Cardiac fibroblast (primary cell): Measurements from ENCODE around the gene REN.
A peak's percentile ranks its signal among the peaks of the same experiment; 100 is the strongest.

Experiments
- DNase-seq, 2 donors: peaks; one replicate each; pipeline versions ENCODE4 v3.0.0 to v3.0.0-alpha.2; 2010; ENCODE audit warnings: low read depth in 2 of 2
- H3K4me3 ChIP-seq, 2 donors: replicated peaks in 1 of 2; 1 replicate in 1 of 2; 2 replicates in 1 of 2; pipeline ENCODE4 v1.5.1; 2011; ENCODE audit warnings: low read depth in 2 of 2, low read length in 2 of 2, mild to moderate bottlenecking in 2 of 2, moderate library complexity in 1 of 2
- TF ChIP-seq, protein P1 (sequence below): IDR thresholded peaks from one replicate; pipeline ENCODE4 v1.5.1; 2011; ENCODE audit warnings: low read depth, mild to moderate bottlenecking, low read length, inconsistent platforms

REN gene

DNA sequence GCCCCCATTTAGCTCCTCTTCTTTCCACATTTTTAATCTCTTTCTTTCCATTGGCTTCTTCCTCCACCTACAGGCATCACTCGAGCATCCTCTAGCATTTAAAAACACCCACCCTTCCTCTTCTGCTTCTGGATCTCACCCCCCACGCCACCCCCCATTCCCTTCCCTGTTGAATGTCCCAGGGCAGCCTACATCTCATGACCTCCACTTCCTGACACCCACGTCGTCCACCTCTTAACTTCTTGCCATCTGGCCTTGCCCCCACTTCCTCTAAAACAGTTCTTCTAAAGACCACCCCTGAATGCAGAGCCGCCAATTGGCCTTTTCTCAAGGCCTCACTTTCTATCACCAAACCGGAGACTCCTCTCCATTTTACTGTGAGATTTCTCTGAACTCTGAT lies 8.2 kb downstream of the REN start:
- TF ChIP-seq, protein P1, sequence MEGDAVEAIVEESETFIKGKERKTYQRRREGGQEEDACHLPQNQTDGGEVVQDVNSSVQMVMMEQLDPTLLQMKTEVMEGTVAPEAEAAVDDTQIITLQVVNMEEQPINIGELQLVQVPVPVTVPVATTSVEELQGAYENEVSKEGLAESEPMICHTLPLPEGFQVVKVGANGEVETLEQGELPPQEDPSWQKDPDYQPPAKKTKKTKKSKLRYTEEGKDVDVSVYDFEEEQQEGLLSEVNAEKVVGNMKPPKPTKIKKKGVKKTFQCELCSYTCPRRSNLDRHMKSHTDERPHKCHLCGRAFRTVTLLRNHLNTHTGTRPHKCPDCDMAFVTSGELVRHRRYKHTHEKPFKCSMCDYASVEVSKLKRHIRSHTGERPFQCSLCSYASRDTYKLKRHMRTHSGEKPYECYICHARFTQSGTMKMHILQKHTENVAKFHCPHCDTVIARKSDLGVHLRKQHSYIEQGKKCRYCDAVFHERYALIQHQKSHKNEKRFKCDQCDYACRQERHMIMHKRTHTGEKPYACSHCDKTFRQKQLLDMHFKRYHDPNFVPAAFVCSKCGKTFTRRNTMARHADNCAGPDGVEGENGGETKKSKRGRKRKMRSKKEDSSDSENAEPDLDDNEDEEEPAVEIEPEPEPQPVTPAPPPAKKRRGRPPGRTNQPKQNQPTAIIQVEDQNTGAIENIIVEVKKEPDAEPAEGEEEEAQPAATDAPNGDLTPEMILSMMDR: no peak
- H3K4me3 ChIP-seq: no peak overlapping the region
- no peak for DNase-seq

DNA sequence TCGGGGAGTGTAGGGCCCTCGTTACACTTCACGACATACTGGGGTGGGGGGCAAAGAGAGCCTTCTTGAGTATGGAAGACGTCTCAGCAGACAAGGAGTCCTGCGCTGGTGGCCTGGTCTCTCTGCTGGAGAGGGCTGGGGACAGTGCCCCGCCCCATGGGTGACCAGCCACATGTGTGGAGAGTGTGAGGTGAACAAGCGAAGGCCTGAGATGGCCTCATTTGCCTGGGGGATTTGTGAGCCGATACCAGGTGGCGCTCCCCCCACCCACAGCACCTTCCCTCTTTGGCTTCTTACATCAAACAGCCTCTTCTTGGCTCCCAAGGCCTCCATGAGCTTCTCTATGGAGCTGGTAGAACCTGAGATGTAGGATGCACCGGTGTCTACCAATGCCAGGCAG lies 10.3 kb downstream of the REN start:
- no peak overlapping the region for H3K4me3 ChIP-seq
- TF ChIP-seq, protein P1: no peak
- DNase-seq: no peak

DNA sequence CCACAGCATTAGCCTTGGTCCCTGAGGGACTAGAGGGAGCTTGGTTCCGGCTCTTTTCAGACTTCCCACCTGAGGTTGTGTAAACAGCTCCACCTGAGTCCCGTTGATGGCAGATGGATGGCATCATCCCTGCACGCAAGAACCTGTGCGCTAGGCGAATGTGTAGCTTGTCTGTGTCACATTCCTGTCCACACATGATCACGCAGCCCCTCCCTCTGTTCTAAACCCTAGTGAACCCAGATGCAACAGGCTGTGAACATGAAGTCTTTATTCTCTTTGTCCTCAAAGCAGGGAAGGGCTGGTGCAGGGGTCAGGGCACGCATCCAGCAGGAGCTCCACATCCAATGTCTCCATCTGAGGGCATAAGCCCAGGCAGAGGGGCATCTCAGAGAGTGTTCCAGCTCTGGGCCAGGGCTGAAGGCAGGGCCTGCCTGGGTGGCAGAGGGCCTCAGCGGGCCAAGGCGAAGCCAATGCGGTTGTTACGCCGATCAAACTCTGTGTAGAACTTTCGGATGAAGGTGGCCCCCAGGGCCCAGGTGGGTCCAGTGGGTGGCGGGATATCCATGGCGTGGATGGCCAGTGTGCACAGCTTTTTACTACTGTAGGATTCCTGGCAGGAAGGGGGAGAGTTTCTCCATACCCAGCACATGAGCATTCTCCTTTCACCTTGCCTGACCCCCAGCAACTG lies 11.4 kb downstream of the REN start:
- TF ChIP-seq, protein P1: no peak
- H3K4me3 ChIP-seq: no peak overlapping the region
- no peak for DNase-seq

DNA sequence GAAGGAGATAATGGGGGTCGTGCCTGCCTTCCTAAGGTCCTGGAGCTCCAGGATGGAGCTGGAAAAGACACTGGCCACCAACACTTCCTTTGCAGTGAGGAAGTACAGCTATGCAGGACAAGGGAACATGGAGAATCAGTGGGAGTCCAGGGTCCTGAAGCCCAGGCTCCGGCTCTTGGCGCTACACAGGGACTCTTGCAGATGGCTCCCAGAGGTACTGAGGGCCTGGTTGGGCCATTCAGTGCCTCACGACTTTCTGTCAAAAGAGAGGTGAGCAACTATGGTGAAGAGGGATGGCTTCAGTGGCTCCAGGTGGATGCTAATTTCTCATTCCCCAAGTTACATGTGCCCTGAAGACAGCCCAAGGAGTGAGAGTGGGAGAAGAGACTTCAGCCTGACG lies 12.5 kb downstream of the REN start:
- H3K4me3 ChIP-seq: no peak overlapping the region
- TF ChIP-seq, protein P1: no peak
- DNase-seq: no peak

DNA sequence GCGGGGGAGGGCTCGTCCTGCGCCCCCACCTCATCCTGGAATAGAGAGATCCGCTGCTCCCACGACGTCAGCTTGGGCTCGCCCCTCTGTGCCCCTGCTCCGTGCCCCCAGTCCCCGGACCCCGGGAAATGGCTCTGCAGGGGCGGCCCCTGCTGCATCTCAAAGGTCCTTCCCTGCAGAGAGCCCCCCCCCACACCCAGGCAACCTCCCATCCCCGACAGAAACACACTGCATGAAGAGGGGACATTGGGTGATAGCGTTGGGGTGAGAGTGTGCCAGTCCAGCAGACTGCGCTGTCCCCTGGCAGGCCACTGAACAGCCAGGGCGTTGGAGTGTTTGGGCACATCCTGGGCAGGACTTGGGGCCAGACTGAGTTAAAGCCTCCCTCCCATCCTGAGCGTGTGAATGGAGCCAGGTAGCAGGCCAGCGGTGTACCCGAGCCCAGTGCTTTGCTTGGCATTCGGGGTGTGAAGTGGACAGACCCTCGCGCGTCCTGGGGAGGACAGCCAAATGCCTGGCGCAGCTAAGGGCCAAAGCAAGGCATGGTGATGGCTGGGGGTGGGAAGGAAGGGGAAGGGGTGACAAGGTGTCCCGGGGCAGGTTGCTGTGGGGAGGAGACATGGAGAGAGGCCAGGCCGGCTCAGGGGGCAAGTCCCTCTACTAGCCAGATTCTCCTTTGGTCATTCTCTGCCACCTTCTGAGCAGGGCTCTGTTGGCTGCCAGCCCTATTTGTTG lies 13.7 kb downstream of the REN start:
- TF ChIP-seq, protein P1: no peak
- no peak for DNase-seq
- H3K4me3 ChIP-seq: peak overlapping the region; percentile 57

DNA sequence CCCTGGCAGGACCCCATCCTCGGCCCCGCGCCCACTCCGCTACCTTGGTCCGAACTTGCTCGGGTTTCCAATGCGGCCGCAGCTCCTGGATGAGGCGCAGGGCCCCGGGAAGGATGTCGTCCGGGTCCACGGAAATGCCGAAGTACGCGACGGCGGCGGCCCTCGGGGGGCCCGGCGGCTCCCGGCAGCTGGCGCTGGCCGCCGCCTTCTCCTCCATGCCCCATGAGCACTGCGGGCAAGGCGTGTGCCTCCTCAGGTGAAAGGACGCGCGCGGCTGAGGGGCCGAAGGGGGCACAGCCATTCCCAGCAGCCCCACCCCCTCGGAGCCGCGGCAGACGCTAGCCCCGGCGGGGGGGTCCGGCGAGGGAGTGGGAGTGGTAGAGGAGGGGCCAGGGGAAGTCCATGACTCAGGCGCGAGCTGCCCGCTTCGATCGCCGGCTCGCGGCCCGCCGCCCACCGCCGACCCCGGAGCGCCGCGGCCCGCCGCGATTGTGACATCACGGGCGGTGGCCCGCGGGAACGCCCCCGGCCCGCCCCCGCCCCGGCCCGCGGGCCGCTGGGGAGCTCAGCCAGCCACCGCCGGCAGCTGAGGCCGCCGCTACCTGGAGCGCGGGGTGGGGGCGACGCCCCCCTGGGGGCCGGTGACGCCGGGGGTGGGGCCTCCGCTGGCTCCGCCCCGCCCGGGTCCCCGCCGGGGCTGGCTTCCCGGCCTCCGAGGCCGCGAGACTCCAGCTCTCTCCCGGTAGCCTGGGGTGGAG lies 14.4 kb downstream of the REN start, which contains the start of gene ETNK2:
Gene ETNK2, minus strand, starts transcription at position 493 of the 758 bp plus-strand sequence. Its CDS starts 192 bp downstream, at position 301.
- TF ChIP-seq, protein P1: no peak
- DNase-seq: peak in 1 of 2 donors; percentile 56
- peak within 1 kb of the TSS; percentile 57 for H3K4me3 ChIP-seq
